Liver (tissue), 9 donors: ENCODE data around the gene SLC2A8. TPM values are rescaled to one million over a fixed set of nuclear protein-coding genes. Genes with fewer than 3 reads are reported as not detected.

ENCODE experiments used
- DNase-seq: peaks from one replicate; pipeline ENCODE4 v3.0.0-alpha.2; 2017; ENCODE audit warnings: low spot score
- H3K27ac ChIP-seq, 2 donors: one replicate each; pipeline ENCODE4 v1.7.0; 2013; ENCODE audit warnings: inconsistent platforms in 2 of 2, low read length in 2 of 2, control low read depth in 1 of 2, low read depth in 1 of 2, mild to moderate bottlenecking in 1 of 2
- H3K27me3 ChIP-seq, 4 donors: one replicate each; pipeline versions ENCODE4 v1.6.1 to v1.7.0; 2013; ENCODE audit warnings: low read length in 3 of 4, inconsistent platforms in 1 of 4, mild to moderate bottlenecking in 1 of 4, moderate library complexity in 1 of 4; ENCODE audit not compliant: control insufficient read depth in 4 of 4, insufficient read depth in 4 of 4
- H3K36me3 ChIP-seq, 4 donors: one replicate each; pipeline versions ENCODE4 v1.6.1 to v1.7.0; 2013; ENCODE audit warnings: low read length in 3 of 4, mild to moderate bottlenecking in 3 of 4, low read depth in 1 of 4, moderate library complexity in 1 of 4; ENCODE audit not compliant: control insufficient read depth in 4 of 4, insufficient read depth in 3 of 4
- H3K4me1 ChIP-seq, 4 donors: one replicate each; pipeline versions ENCODE4 v1.6.1 to v1.7.0; 2013; ENCODE audit warnings: low read length in 3 of 4, mild to moderate bottlenecking in 3 of 4, moderate library complexity in 1 of 4; ENCODE audit not compliant: control insufficient read depth in 4 of 4, insufficient read depth in 4 of 4
- H3K4me3 ChIP-seq, 3 donors: one replicate each; pipeline versions ENCODE4 v1.6.1 to v1.7.0; 2013; ENCODE audit warnings: low read length in 3 of 3, control low read depth in 1 of 3, low read depth in 1 of 3, mild to moderate bottlenecking in 1 of 3
- H3K9ac ChIP-seq, 2 donors: one replicate each; pipeline ENCODE4 v1.7.0; 2013; ENCODE audit warnings: low read length in 2 of 2, mild to moderate bottlenecking in 2 of 2, moderate library complexity in 2 of 2, control low read depth in 1 of 2, low read depth in 1 of 2
- H3K9me3 ChIP-seq, 4 donors: one replicate each; pipeline versions ENCODE4 v1.6.1 to v1.7.0; 2013; ENCODE audit warnings: low read length in 3 of 4; ENCODE audit not compliant: control insufficient read depth in 4 of 4
- EGR1 ChIP-seq, 2 donors: IDR thresholded peaks; 2 replicates each; pipeline ENCODE4 v1.6.1; 2016 to 2018; ENCODE audit warnings: antibody characterized with exemption in 2 of 2, low read depth in 2 of 2
- FOXA1 ChIP-seq: IDR thresholded peaks from 2 replicates; pipeline ENCODE4 v1.6.1; 2016; ENCODE audit warnings: antibody characterized with exemption
- FOXA2 ChIP-seq: IDR thresholded peaks from 2 replicates; pipeline ENCODE4 v1.6.1; 2016; ENCODE audit warnings: antibody characterized with exemption
- GABPA ChIP-seq, 2 donors: IDR thresholded peaks in 1 of 2; conservative IDR thresholded peaks in 1 of 2; 2 replicates each; pipeline ENCODE4 v1.6.1; 2016; ENCODE audit warnings: antibody characterized with exemption in 2 of 2, mild to moderate bottlenecking in 1 of 2, moderate library complexity in 1 of 2
- HNF4A ChIP-seq, 2 donors: conservative IDR thresholded peaks; 2 replicates each; pipeline ENCODE4 v1.6.1; 2016; ENCODE audit warnings: antibody characterized with exemption in 2 of 2, mild to moderate bottlenecking in 2 of 2
- HNF4G ChIP-seq: IDR thresholded peaks from 2 replicates; pipeline ENCODE4 v1.6.1; 2016; ENCODE audit warnings: antibody characterized with exemption
- NR2F2 ChIP-seq: IDR thresholded peaks from 2 replicates; pipeline ENCODE4 v1.6.1; 2016; ENCODE audit warnings: antibody characterized with exemption
- RAD21 ChIP-seq, 2 donors: IDR thresholded peaks; 2 replicates each; pipeline ENCODE4 v1.6.1; 2016; ENCODE audit warnings: antibody characterized with exemption in 2 of 2, mild to moderate bottlenecking in 2 of 2
- RXRA ChIP-seq, 2 donors: IDR thresholded peaks; 2 replicates each; pipeline ENCODE4 v1.6.1; 2017 to 2018; ENCODE audit warnings: antibody characterized with exemption in 2 of 2, mild to moderate bottlenecking in 1 of 2
- SP1 ChIP-seq: IDR thresholded peaks from 2 replicates; pipeline ENCODE4 v1.6.1; 2018; ENCODE audit warnings: antibody characterized with exemption, mild to moderate bottlenecking
- TAF1 ChIP-seq: conservative IDR thresholded peaks from 2 replicates; pipeline ENCODE4 v1.6.1; 2016; ENCODE audit warnings: antibody characterized with exemption, mild to moderate bottlenecking
- YY1 ChIP-seq: IDR thresholded peaks from 2 replicates; pipeline ENCODE4 v1.6.1; 2016; ENCODE audit warnings: antibody characterized with exemption, mild to moderate bottlenecking
- WGBS: extraction: QIAGEN DNeasy Blood & Tissue Kit; methylation state at CpG from one replicate; pipeline ENCODE4 v1.1.7; 2013; 5-methylcytosine and 5-hydroxymethylcytosine counted together
- polyA plus RNA-seq, 2 donors: library from polyadenylated mRNA; stranded (reverse) in 1 of 2; unstranded in 1 of 2; fragments of 200-250 nt in 1 of 2; fragments of >200 nt in 1 of 2; fragmentation: Nextera tagmentation in 1 of 2; extraction: Ambion mirVana in 1 of 2; gene quantifications; one replicate each; pipeline versions ENCODE4 v1.2.1 to v1.2.3, GENCODE V29; 2013 to 2015
- total RNA-seq, 2 donors: library from RNA; depleted of rRNA; stranded (reverse); fragments of >200 nt; gene quantifications; one replicate each; pipeline ENCODE4 v1.2.3, GENCODE V29; 2014
- TF ChIP-seq, protein P1 (sequence below): fragments of 150-350 bp; IDR thresholded peaks from 2 replicates; pipeline ENCODE4 v1.5.1; 2017; ENCODE audit warnings: improper control_type of control experiment, low read depth, low read length; ENCODE audit not compliant: missing input control
- TF ChIP-seq, protein P2 (sequence below): IDR thresholded peaks from 2 replicates; pipeline ENCODE4 v1.6.1; 2016; ENCODE audit warnings: antibody characterized with exemption, mild to moderate bottlenecking
- TF ChIP-seq, protein P3 (sequence below): IDR thresholded peaks from 2 replicates; pipeline ENCODE4 v1.6.1; 2016; ENCODE audit warnings: antibody characterized with exemption
- TF ChIP-seq, protein P4 (sequence below): IDR thresholded peaks from 2 replicates; pipeline ENCODE4 v1.6.1; 2016; ENCODE audit warnings: antibody characterized with exemption
- TF ChIP-seq, protein P5 (sequence below): IDR thresholded peaks from 2 replicates; pipeline ENCODE4 v1.6.1; 2016; ENCODE audit warnings: antibody characterized with exemption
- donor health status: healthy.
- donor health status: healthy.
- donor health status: healthy.
- donor health status: healthy.
- donor health status: healthy.

The SLC2A8 gene
- total and polyA plus RNA-seq, 4 donors = 10.9 to 24.5 (median 19.9) TPM

DNA sequence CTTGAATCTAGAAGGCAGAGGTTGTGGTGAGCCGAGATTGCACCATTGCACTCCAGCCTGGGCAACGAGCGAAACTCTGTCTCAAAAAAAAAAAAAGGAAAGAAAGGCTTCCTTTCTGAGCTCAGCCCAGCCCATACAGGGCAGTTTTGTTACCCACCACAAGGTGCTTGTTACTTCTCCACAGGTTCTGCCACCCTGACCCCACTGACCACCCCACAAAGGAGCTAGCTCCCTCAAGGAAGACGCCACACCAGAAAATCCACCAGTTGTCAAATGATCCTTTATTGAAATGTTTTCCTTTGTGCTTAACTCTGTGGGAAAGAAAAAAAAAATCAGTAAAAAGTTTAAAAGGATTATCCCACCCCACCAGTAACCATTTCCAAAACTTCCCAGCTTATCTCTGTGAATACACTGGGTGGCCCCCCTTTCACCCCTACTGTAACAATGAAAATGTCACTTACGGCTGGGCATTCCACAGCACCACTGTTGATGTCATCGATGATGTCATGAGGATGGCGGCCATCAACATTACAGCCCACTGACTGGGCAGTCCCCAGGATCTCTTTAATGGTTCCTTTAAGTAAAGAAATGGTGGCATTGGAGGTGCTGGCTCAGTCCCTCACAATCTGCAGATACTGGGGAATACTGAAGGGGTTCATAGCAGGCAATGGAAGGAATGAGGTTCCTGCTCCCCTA, 50.6 kb downstream of the SLC2A8 start:
- WGBS = 87% methylated on average over 7 of the region's 7 CpGs
- peaks cover 5 to 35% (median 28%) of the 10 kb centered on the region in 4 donors for H3K4me1 ChIP-seq
- H3K9ac ChIP-seq = no peak overlapping the region
- H3K27me3 ChIP-seq = no peaks in the 10 kb centered on the region
- peaks cover 17 to 66% (median 50%) of the 10 kb centered on the region in 4 donors for H3K36me3 ChIP-seq
- TF ChIP-seq HNF4A (conservative IDR thresholded peaks at IDR 0.05) (no peak), HNF4G (no peak), FOXA1 (no peak), RAD21 (IDR thresholded peaks at IDR 0.05) (no peak)
- TF ChIP-seq, protein P1, sequence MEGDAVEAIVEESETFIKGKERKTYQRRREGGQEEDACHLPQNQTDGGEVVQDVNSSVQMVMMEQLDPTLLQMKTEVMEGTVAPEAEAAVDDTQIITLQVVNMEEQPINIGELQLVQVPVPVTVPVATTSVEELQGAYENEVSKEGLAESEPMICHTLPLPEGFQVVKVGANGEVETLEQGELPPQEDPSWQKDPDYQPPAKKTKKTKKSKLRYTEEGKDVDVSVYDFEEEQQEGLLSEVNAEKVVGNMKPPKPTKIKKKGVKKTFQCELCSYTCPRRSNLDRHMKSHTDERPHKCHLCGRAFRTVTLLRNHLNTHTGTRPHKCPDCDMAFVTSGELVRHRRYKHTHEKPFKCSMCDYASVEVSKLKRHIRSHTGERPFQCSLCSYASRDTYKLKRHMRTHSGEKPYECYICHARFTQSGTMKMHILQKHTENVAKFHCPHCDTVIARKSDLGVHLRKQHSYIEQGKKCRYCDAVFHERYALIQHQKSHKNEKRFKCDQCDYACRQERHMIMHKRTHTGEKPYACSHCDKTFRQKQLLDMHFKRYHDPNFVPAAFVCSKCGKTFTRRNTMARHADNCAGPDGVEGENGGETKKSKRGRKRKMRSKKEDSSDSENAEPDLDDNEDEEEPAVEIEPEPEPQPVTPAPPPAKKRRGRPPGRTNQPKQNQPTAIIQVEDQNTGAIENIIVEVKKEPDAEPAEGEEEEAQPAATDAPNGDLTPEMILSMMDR = no peak
- H3K27ac ChIP-seq = no peak overlapping the region
- no peak for DNase-seq
- H3K9me3 ChIP-seq = peaks cover 8 to 11% (median 10%) of the 10 kb centered on the region in 4 donors
- H3K4me3 ChIP-seq = no peak overlapping the region

DNA sequence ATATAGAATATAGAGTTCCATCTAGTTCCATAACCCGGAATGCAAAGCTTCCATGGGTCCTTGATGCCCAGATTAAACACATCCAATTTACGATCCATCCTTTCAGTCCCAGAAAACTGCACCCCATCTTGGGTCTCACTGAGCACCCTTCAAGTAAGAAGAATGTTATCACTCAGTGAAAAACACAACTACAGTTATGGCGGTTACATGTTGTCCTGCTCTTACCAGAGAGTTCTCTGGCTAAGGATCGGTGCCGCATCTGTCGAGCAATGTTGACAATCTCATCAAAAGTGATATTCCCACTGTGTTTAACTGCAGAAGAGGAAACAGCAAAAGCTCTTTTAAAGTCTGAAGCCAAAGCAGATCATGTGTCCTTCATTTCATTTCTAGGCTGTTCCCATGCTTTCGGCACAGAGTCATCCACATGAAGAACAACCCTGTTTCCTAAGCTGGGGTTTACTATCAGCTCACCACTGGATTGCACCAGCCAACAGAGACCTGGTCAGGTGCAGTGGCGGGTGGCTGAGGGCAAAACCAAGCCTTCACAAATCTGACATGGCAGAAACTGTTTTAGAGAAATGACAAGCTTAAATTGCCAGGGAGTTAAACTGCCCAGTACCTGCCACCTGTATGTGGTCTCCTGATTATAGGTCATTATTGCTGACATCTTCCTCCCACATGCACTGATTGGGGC, 51.3 kb downstream of the SLC2A8 start:
- WGBS = 94% methylated on average over 8 of the region's 8 CpGs
- Histone ChIP-seq H3K9ac (no peak overlapping the region), H3K27ac (no peak overlapping the region), H3K27me3 (no peaks in the 10 kb centered on the region), H3K4me1 (peaks cover 7 to 40% (median 34%) of the 10 kb centered on the region in 4 donors), H3K36me3 (peaks cover 17 to 60% (median 46%) of the 10 kb centered on the region in 4 donors), H3K9me3 (peaks cover 8 to 11% (median 10%) of the 10 kb centered on the region in 4 donors), H3K4me3 (no peak overlapping the region)
- no peak for DNase-seq
- no peak for TF ChIP-seq YY1
- no peak for TF ChIP-seq RAD21 (IDR thresholded peaks at IDR 0.05)
- no peak for TF ChIP-seq HNF4A (conservative IDR thresholded peaks at IDR 0.05)
- no peak for TF ChIP-seq TAF1
- TF ChIP-seq, protein P2, sequence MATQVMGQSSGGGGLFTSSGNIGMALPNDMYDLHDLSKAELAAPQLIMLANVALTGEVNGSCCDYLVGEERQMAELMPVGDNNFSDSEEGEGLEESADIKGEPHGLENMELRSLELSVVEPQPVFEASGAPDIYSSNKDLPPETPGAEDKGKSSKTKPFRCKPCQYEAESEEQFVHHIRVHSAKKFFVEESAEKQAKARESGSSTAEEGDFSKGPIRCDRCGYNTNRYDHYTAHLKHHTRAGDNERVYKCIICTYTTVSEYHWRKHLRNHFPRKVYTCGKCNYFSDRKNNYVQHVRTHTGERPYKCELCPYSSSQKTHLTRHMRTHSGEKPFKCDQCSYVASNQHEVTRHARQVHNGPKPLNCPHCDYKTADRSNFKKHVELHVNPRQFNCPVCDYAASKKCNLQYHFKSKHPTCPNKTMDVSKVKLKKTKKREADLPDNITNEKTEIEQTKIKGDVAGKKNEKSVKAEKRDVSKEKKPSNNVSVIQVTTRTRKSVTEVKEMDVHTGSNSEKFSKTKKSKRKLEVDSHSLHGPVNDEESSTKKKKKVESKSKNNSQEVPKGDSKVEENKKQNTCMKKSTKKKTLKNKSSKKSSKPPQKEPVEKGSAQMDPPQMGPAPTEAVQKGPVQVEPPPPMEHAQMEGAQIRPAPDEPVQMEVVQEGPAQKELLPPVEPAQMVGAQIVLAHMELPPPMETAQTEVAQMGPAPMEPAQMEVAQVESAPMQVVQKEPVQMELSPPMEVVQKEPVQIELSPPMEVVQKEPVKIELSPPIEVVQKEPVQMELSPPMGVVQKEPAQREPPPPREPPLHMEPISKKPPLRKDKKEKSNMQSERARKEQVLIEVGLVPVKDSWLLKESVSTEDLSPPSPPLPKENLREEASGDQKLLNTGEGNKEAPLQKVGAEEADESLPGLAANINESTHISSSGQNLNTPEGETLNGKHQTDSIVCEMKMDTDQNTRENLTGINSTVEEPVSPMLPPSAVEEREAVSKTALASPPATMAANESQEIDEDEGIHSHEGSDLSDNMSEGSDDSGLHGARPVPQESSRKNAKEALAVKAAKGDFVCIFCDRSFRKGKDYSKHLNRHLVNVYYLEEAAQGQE = no peak
- no peak for TF ChIP-seq SP1
- TF ChIP-seq, protein P1 = no peak
- no peak for TF ChIP-seq FOXA2
- TF ChIP-seq, protein P3, sequence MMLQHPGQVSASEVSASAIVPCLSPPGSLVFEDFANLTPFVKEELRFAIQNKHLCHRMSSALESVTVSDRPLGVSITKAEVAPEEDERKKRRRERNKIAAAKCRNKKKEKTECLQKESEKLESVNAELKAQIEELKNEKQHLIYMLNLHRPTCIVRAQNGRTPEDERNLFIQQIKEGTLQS = no peak
- TF ChIP-seq, protein P4, sequence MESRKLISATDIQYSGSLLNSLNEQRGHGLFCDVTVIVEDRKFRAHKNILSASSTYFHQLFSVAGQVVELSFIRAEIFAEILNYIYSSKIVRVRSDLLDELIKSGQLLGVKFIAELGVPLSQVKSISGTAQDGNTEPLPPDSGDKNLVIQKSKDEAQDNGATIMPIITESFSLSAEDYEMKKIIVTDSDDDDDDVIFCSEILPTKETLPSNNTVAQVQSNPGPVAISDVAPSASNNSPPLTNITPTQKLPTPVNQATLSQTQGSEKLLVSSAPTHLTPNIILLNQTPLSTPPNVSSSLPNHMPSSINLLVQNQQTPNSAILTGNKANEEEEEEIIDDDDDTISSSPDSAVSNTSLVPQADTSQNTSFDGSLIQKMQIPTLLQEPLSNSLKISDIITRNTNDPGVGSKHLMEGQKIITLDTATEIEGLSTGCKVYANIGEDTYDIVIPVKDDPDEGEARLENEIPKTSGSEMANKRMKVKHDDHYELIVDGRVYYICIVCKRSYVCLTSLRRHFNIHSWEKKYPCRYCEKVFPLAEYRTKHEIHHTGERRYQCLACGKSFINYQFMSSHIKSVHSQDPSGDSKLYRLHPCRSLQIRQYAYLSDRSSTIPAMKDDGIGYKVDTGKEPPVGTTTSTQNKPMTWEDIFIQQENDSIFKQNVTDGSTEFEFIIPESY = no peak
- no peak for TF ChIP-seq RXRA (IDR thresholded peaks at IDR 0.05)
- TF ChIP-seq NR2F2 = no peak
- TF ChIP-seq, protein P5, sequence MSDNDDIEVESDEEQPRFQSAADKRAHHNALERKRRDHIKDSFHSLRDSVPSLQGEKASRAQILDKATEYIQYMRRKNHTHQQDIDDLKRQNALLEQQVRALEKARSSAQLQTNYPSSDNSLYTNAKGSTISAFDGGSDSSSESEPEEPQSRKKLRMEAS = no peak
- no peak for TF ChIP-seq HNF4G
- no peak for TF ChIP-seq EGR1 (IDR thresholded peaks at IDR 0.05; ENCODE audit: low read depth in 2 of 2)
- no peak for TF ChIP-seq FOXA1
- no peak for TF ChIP-seq GABPA (IDR thresholded peaks at IDR 0.05 in 1 of 2, conservative IDR thresholded peaks at IDR 0.05 in 1 of 2)
